HepG2 (cell line): ENCODE measurements around the gene TGM2. TPM values are rescaled to one million over a fixed set of nuclear protein-coding genes. Genes with fewer than 3 reads are reported as not detected.
A peak's percentile ranks its signal among the peaks of the same experiment; 100 is the strongest.

ENCODE experiments used
- ATAC-seq: fragments of 200-7000 bp; cut with Tn5 transposase; 3 replicates; pipeline ENCODE4 v1.9.1; 2020; ENCODE audit warnings: mild to moderate bottlenecking, moderate library complexity
- BruUV-seq: library from RNA; stranded (reverse); fragments of 400-500 nt; replicated peaks from 2 replicates; lab custom pipeline; 2021; lab: Mats Ljungman, UMichigan
- CTCF ChIA-PET: fragments of 300-600 bp; formaldehyde crosslinking; extraction: SDS; loops from one replicate; lab custom pipeline; 2021; ENCODE audit warnings: low total read pairs, inconsistent platforms, low intra/inter-chr PET ratio; lab: Yijun Ruan, JAX
- POLR2A ChIA-PET: fragments of 350-600 bp; sonication (Branson Sonifier 250); formaldehyde crosslinking; loops from one replicate; lab custom pipeline; 2020; ENCODE audit warnings: antibody characterized with exemption, inconsistent platforms; lab: Yijun Ruan, JAX
- DNase-seq: peaks from one replicate; pipeline ENCODE4 v3.0.0-alpha.2; 2015; ENCODE audit warnings: low spot score
- FAIRE-seq: peaks from 3 replicates; lab custom pipeline; 2011; peaks lifted over from hg19 to GRCh38; lab: Jason Lieb, UNC
- H2AFZ ChIP-seq: one replicate; pipeline ENCODE4 v1.6.1; 2011; ENCODE audit warnings: low read length, inconsistent platforms
- H3K27ac ChIP-seq: fragments of 300-600 bp; 3 replicates; pipeline ENCODE4 v1.8.0; 2011; ENCODE audit warnings: mixed run types, mild to moderate bottlenecking, mixed read lengths, low read length, inconsistent platforms; ENCODE audit not compliant: insufficient read depth; ENCODE audit errors: extremely low read length
- H3K27me3 ChIP-seq, 2 experiments: fragments of 200-600 bp in 1 of 2; 2 replicates in 1 of 2; 3 replicates in 1 of 2; pipeline versions ENCODE4 v1.6.0 to v1.8.0; 2011; ENCODE audit warnings: low read length in 2 of 2, mild to moderate bottlenecking in 2 of 2, moderate library complexity in 2 of 2, inconsistent platforms in 1 of 2; ENCODE audit not compliant: insufficient read depth in 2 of 2, control insufficient read depth in 1 of 2
- H3K36me3 ChIP-seq, 2 experiments: fragments of 200-600 bp in 1 of 2; replicated peaks in 1 of 2; 2 replicates in 1 of 2; 3 replicates in 1 of 2; pipeline versions ENCODE4 v1.5.1 to v1.8.0; 2011; ENCODE audit warnings: low read length in 2 of 2, inconsistent platforms in 1 of 2; ENCODE audit not compliant: insufficient read depth in 2 of 2, control insufficient read depth in 1 of 2
- H3K4me1 ChIP-seq: 2 replicates; pipeline ENCODE4 v1.5.1; 2012; ENCODE audit warnings: low read length, inconsistent platforms; ENCODE audit not compliant: insufficient read depth
- H3K4me2 ChIP-seq: 2 replicates; pipeline ENCODE4 v1.6.0; 2011; ENCODE audit warnings: low read depth, low read length, inconsistent platforms
- H3K4me3 ChIP-seq, 3 experiments: fragments of 200-600 bp in 1 of 3; sonication (generic), shearing (Covaris generic) in 1 of 3; replicated peaks in 1 of 3; 2 replicates each; pipeline ENCODE4 v1.5.1; 2011 to 2016; ENCODE audit warnings: low read length in 3 of 3, inconsistent platforms in 2 of 3, low read depth in 2 of 3, mild to moderate bottlenecking in 2 of 3, control low read depth in 1 of 3, mixed read lengths in 1 of 3; ENCODE audit not compliant: insufficient read depth in 1 of 3
- H3K79me2 ChIP-seq: one replicate; pipeline ENCODE4 v1.6.1; 2011; ENCODE audit warnings: low read length, inconsistent platforms; ENCODE audit not compliant: insufficient read depth
- H3K9ac ChIP-seq: 2 replicates; pipeline ENCODE4 v1.6.0; 2011; ENCODE audit warnings: mild to moderate bottlenecking, low read depth, low read length, inconsistent platforms; ENCODE audit not compliant: insufficient read depth
- H3K9me3 ChIP-seq: 2 replicates; pipeline ENCODE4 v1.5.1; 2012; ENCODE audit warnings: mild to moderate bottlenecking, low read length
- H4K20me1 ChIP-seq: 2 replicates; pipeline ENCODE4 v1.6.0; 2011; ENCODE audit warnings: inconsistent platforms, mild to moderate bottlenecking, low read length, moderate library complexity; ENCODE audit not compliant: insufficient read depth
- CHCHD3 ChIP-seq: sonication (generic); formaldehyde crosslinking; IDR thresholded peaks from 2 replicates; pipeline ENCODE4 v1.8.0; 2022; ENCODE audit warnings: mild to moderate bottlenecking, missing genetic modification reagents, moderate library complexity
- ELF3 ChIP-seq: IDR thresholded peaks from 2 replicates; pipeline ENCODE4 v1.6.1; 2016; ENCODE audit warnings: missing genetic modification reagents, missing compliant biosample characterization
- FOXP1 ChIP-seq, 2 experiments: fragments of 450-650 bp in 1 of 2; IDR thresholded peaks; 2 replicates each; pipeline ENCODE4 v1.6.1; 2017 to 2018; ENCODE audit warnings: antibody characterized with exemption in 1 of 2
- KDM3A ChIP-seq: IDR thresholded peaks from 2 replicates; pipeline ENCODE4 v1.6.1; 2018; ENCODE audit warnings: low read depth, missing compliant biosample characterization
- KMT2A ChIP-seq: sonication (generic); formaldehyde crosslinking; IDR thresholded peaks from 2 replicates; pipeline ENCODE4 v1.4.0; 2020; ENCODE audit warnings: missing genetic modification reagents
- MBD4 ChIP-seq: IDR thresholded peaks from 2 replicates; pipeline ENCODE4 v1.6.1; 2012; ENCODE audit warnings: low read length, inconsistent platforms, borderline replicate concordance
- NONO ChIP-seq, 2 experiments: fragments of 450-650 bp in 1 of 2; sonication (generic) in 1 of 2; formaldehyde crosslinking in 1 of 2; IDR thresholded peaks in 1 of 2; conservative IDR thresholded peaks in 1 of 2; 2 replicates each; pipeline versions ENCODE4 v1.6.1 to v1.8.0; 2017 to 2022; ENCODE audit warnings: mild to moderate bottlenecking in 1 of 2, missing genetic modification reagents in 1 of 2, moderate library complexity in 1 of 2
- POLR2G ChIP-seq: fragments of 200-400 bp; formaldehyde crosslinking; IDR thresholded peaks from 2 replicates; pipeline ENCODE4 v1.6.1; 2018; ENCODE audit warnings: mild to moderate bottlenecking, low read depth, low read length, moderate library complexity
- ZBTB38 ChIP-seq: sonication (generic); formaldehyde crosslinking; IDR thresholded peaks from 2 replicates; pipeline ENCODE4 v1.5.1; 2020; ENCODE audit warnings: mild to moderate bottlenecking, missing genetic modification reagents
- ZKSCAN8 ChIP-seq: IDR thresholded peaks from 2 replicates; pipeline ENCODE4 v1.6.1; 2016; ENCODE audit warnings: borderline replicate concordance, missing genetic modification reagents, missing compliant biosample characterization
- ZMAT3 ChIP-seq: sonication (generic); formaldehyde crosslinking; conservative IDR thresholded peaks from 2 replicates; pipeline ENCODE4 v1.7.0; 2021; ENCODE audit warnings: missing genetic modification reagents
- ZNF225 ChIP-seq: sonication (generic); formaldehyde crosslinking; IDR thresholded peaks from 2 replicates; pipeline ENCODE4 v1.4.0; 2020; ENCODE audit warnings: mild to moderate bottlenecking, missing genetic modification reagents
- ZNF460 ChIP-seq: sonication (generic); formaldehyde crosslinking; IDR thresholded peaks from 2 replicates; pipeline ENCODE4 v1.5.1; 2020; ENCODE audit warnings: missing genetic modification reagents, mild to moderate bottlenecking, borderline replicate concordance
- ZNF468 ChIP-seq: sonication (generic); formaldehyde crosslinking; IDR thresholded peaks from 2 replicates; pipeline ENCODE4 v1.8.0; 2022; ENCODE audit warnings: mild to moderate bottlenecking, moderate library complexity, missing genetic modification reagents
- ZNF558 ChIP-seq: sonication (generic); formaldehyde crosslinking; IDR thresholded peaks from 2 replicates; pipeline ENCODE4 v1.9.0; 2022; ENCODE audit warnings: mild to moderate bottlenecking, missing genetic modification reagents, borderline replicate concordance
- in situ Hi-C: cut with HindIII; loops from 2 replicates; pipeline ENCODE4 v1.10.0; 2017; ENCODE audit warnings: low pct_unique_long_range_greater_than_20kb; ENCODE audit not compliant: extremely low pct_ligation_motif_present
- intact Hi-C: fragments of 100-400 bp; cut with micrococcal nuclease; formaldehyde crosslinking; loops from one replicate; pipeline ENCODE4 v1.10.0; 2022; ENCODE audit not compliant: unreplicated experiment
- polyA plus RNA-seq, 8 experiments: library from polyadenylated mRNA; depleted of rRNA in 3 of 8; stranded (reverse) in 7 of 8; unstranded in 1 of 8; fragments of >200 nt; fragmentation: Illumina TruSeq in 4 of 8; extraction: Trizol in 4 of 8; gene quantifications; 2 replicates each; pipeline versions ENCODE4 v1.2.1 to v1.2.3, GENCODE V29; 2011 to 2016; ENCODE audit warnings: low read depth in 4 of 8, missing spikeins in 1 of 8, mixed read lengths in 1 of 8; ENCODE audit not compliant: insufficient read depth in 1 of 8
- total RNA-seq, 5 experiments: library from RNA; depleted of rRNA; stranded (reverse); fragments of >200 nt; fragmentation: Illumina TruSeq; extraction: Trizol; gene quantifications; 2 replicates each; pipeline ENCODE4 v1.2.3, GENCODE V29; 2016; ENCODE audit warnings: low read depth in 1 of 5
- TF ChIP-seq, protein P1 (sequence below): sonication (generic); formaldehyde crosslinking; IDR thresholded peaks from 2 replicates; pipeline ENCODE4 v1.4.0; 2020; ENCODE audit warnings: mild to moderate bottlenecking, missing genetic modification reagents, borderline replicate concordance
- TF ChIP-seq, protein P2 (sequence below): sonication (generic); formaldehyde crosslinking; IDR thresholded peaks from 2 replicates; pipeline ENCODE4 v1.4.0; 2020; ENCODE audit warnings: mild to moderate bottlenecking, missing genetic modification reagents

TGM2 gene
- total and polyA plus RNA-seq, 2 of the 13 experiments (the other 11 are each of a cell fraction or from before 2014, with no cell fraction given): 4.2 to 46.4 TPM

GRCh38 chr20:38083338-38084048 lies 81.6 kb downstream of the TGM2 start (continued):
- TF ChIP-seq, protein P1, sequence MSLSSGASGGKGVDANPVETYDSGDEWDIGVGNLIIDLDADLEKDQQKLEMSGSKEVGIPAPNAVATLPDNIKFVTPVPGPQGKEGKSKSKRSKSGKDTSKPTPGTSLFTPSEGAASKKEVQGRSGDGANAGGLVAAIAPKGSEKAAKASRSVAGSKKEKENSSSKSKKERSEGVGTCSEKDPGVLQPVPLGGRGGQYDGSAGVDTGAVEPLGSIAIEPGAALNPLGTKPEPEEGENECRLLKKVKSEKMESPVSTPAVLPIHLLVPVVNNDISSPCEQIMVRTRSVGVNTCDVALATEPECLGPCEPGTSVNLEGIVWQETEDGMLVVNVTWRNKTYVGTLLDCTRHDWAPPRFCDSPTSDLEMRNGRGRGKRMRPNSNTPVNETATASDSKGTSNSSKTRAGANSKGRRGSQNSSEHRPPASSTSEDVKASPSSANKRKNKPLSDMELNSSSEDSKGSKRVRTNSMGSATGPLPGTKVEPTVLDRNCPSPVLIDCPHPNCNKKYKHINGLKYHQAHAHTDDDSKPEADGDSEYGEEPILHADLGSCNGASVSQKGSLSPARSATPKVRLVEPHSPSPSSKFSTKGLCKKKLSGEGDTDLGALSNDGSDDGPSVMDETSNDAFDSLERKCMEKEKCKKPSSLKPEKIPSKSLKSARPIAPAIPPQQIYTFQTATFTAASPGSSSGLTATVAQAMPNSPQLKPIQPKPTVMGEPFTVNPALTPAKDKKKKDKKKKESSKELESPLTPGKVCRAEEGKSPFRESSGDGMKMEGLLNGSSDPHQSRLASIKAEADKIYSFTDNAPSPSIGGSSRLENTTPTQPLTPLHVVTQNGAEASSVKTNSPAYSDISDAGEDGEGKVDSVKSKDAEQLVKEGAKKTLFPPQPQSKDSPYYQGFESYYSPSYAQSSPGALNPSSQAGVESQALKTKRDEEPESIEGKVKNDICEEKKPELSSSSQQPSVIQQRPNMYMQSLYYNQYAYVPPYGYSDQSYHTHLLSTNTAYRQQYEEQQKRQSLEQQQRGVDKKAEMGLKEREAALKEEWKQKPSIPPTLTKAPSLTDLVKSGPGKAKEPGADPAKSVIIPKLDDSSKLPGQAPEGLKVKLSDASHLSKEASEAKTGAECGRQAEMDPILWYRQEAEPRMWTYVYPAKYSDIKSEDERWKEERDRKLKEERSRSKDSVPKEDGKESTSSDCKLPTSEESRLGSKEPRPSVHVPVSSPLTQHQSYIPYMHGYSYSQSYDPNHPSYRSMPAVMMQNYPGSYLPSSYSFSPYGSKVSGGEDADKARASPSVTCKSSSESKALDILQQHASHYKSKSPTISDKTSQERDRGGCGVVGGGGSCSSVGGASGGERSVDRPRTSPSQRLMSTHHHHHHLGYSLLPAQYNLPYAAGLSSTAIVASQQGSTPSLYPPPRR (CRISPR knock-in tag): no peak
- TF ChIP-seq ZBTB38: 0 out of 2 replicates have a peak, but pooled peaks have one; percentile 10

GRCh38 chr20:38082894-38083293 lies 82.2 kb downstream of the TGM2 start:
- in situ Hi-C loops: no loop called here
- peak; percentile 12 for FAIRE-seq
- no peak overlapping the region for H3K9ac ChIP-seq
- intact Hi-C loops: no loop called here
- peaks cover 25 to 66% of the 10 kb centered on the region in 2 experiments for H3K36me3 ChIP-seq
- H3K4me1 ChIP-seq: peaks cover 51% of the 10 kb centered on the region
- no peaks in the 10 kb centered on the region for H4K20me1 ChIP-seq
- 0 out of 2 replicates have a peak overlapping the region, but pooled peaks have one; percentile 6 for H3K4me2 ChIP-seq
- no peak overlapping the region for H3K4me3 ChIP-seq
- DNase-seq: peak; percentile 93
- ChIA-PET POLR2A (interaction anchor here (1.1 to 2.8 kb wide), 8 partner anchors 9 to 352 kb away, joined by 3 to 23 read pairs (median 6); partner anchors contain the start of genes RPRD1B, SNHG17, TGM2 and TTI1), CTCF (no interaction called here)
- no TSS peak for BruUV-seq
- H2AFZ ChIP-seq: no peak overlapping the region
- no peaks in the 10 kb centered on the region for H3K9me3 ChIP-seq
- H3K79me2 ChIP-seq: peaks cover 45% of the 10 kb centered on the region
- H3K27me3 ChIP-seq: no peaks in the 10 kb centered on the region
- peak overlapping the region; percentile 48 for H3K27ac ChIP-seq
- ATAC-seq: peak; percentile 82
- TF ChIP-seq, protein P2, sequence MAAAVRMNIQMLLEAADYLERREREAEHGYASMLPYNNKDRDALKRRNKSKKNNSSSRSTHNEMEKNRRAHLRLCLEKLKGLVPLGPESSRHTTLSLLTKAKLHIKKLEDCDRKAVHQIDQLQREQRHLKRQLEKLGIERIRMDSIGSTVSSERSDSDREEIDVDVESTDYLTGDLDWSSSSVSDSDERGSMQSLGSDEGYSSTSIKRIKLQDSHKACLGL (CRISPR knock-in tag): no peak
- TF ChIP-seq NONO (IDR thresholded peaks at IDR 0.05): no peak
- TF ChIP-seq NONO (CRISPR knock-in tag; conservative IDR thresholded peaks at IDR 0.05): peak; percentile 73
- no peak for TF ChIP-seq CHCHD3
- no peak for TF ChIP-seq POLR2G
- peak; percentile 76; the same call in 1 of the 2 replicates for TF ChIP-seq MBD4
- no peak for TF ChIP-seq ZMAT3
- no peak for TF ChIP-seq KMT2A (CRISPR knock-in tag)
- TF ChIP-seq ZNF468: no peak
- no peak for TF ChIP-seq ZNF225 (CRISPR knock-in tag)
- 0 out of 2 replicates have a peak, but pooled peaks have one; percentile 1 for TF ChIP-seq ZNF558 (CRISPR knock-in tag)
- 0 out of 2 replicates have a peak, but pooled peaks have one; percentile 18 for TF ChIP-seq KDM3A (CRISPR knock-in tag)
- TF ChIP-seq ZKSCAN8 (CRISPR knock-in tag): peak; percentile 90; the same call in 1 of the 2 replicates
- no peak for TF ChIP-seq FOXP1 (IDR thresholded peaks at IDR 0.05)
- peak; percentile 94 for TF ChIP-seq FOXP1 (CRISPR knock-in tag; IDR thresholded peaks at IDR 0.05)
- TF ChIP-seq ELF3 (CRISPR knock-in tag): peak; percentile 59
- no peak for TF ChIP-seq ZNF460 (CRISPR knock-in tag)
